HG03571 (cell line): ENCODE results near the gene YIPF6.
"Not testable (repeated sequence)": the region's sequence is repeated elsewhere in the genome, so short reads cannot be mapped to it uniquely, and the experiment has no call there.

Experiments
- ATAC-seq: cut with Tn5 transposase; IDR thresholded peaks from one replicate; pipeline ENCODE4 v1.9.1; 2021; ENCODE audit not compliant: unreplicated experiment

YIPF6 gene

GRCh38 chrX:68503836-68504636 lies 5.2 kb downstream of the YIPF6 start:
- no peak for ATAC-seq

DNA sequence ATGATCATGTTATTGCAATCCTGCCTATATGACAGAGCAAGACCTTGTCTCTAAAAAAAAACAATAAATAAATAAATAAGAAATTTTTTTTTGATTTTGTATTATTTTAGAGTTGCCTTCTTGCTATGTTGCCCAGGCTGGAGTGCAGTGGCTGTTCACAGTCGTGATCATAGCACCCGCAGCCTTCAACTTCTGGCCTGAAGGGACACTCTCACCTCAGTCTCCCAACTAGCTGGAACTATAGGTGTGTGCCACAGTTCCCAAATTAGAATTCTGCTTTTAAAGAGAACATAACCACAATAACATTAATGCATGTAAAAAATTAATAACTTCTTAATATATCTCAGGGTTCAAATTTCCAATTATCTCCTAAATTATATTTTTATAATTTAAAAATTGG lies 7.8 kb downstream of the YIPF6 start:
- ATAC-seq, result no peak

DNA sequence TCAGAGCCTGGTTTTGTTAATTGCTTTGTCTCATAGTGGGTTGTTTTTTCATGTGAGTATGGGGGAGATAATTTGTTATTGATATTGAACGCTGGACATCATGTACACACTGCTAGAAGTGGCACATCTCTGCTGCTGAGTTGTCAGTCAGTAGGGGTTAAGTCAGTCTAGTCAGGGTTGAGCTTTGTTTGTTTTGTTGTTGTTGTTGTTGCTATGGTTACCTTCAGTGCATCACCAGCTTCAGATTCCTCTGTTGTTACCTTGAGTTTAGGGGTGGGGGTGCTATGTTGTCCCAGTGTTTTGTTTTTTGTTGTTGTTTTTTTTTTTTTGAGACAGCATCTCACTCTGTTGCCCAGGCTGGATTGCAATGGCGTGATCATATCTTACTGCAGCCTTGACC lies 9.9 kb downstream of the YIPF6 start:
- ATAC-seq, result no peak

GRCh38 chrX:68511255-68511654 lies 12.4 kb downstream of the YIPF6 start:
- ATAC-seq, result peak; percentile 64

DNA sequence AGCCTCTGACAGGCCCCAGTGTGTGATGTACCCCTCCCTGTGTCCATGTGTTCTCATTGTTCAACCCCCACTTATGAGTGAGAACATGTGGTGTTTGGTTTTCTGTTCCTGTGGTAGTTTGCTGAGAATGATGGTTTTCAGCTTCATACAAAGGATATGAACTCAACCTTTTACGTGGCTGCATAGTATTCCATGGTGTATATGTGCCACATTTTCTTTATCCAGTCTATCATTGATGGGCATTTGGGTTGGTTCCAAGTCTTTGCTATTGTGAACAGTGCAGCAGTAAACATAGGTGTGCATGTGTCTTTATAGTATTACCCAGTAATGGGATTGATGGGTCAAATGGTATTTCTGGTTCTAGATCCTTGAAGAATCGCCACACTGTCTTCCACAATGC lies 25.8 kb downstream of the YIPF6 start:
- not testable (repeated sequence) for ATAC-seq

GRCh38 chrX:68532831-68533533 lies 34.1 kb downstream of the YIPF6 start:
- no peak for ATAC-seq

DNA sequence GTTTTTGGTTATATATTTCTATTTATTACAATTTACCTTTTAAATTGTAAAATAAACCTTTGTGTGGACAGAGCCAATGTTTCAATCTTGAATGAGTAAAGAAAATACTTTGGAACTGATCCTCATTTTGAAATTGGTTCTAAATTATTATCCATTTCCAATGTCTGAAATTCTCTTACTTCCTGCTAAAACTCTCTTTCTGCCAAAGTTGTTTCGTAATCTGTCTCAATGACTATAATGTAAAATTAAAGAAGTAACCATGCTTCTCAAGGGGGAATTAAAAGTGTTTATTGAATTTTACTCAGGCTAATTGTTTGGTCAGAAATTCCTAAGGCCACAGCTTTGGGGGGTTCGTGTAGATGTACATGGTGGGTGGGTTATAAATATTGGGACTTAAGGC lies 34.8 kb downstream of the YIPF6 start:
- no peak for ATAC-seq

GRCh38 chrX:68534691-68535090 lies 35.8 kb downstream of the YIPF6 start:
- no peak for ATAC-seq

- no peak for ATAC-seq
Observed at GRCh38 chrX:68536429-68536828, 37.6 kb downstream of the YIPF6 start.

DNA sequence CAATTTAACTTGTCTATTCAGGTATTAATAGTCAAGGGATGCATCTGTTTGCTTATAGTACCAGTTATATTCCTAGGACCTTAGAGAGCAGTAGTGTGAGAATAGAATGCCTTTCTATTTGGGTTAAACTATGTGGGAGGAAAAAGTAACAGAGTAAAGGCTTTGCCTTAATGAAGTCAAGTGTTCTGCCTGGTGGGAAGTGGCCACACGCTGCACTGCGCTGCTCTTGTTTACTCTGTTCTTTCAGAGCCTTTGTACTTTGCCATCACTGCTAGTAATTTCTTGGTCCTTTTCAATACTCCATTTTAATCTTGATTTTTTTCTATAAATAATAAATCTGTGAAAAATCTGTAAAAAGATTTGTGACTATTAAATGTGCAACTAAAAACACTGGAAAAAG lies 38.0 kb downstream of the YIPF6 start:
- no peak for ATAC-seq

- no peak for ATAC-seq
Observed at GRCh38 chrX:68550193-68550592, 51.3 kb downstream of the YIPF6 start.

GRCh38 chrX:68556036-68556435 lies 57.2 kb downstream of the YIPF6 start:
- no peak for ATAC-seq

DNA sequence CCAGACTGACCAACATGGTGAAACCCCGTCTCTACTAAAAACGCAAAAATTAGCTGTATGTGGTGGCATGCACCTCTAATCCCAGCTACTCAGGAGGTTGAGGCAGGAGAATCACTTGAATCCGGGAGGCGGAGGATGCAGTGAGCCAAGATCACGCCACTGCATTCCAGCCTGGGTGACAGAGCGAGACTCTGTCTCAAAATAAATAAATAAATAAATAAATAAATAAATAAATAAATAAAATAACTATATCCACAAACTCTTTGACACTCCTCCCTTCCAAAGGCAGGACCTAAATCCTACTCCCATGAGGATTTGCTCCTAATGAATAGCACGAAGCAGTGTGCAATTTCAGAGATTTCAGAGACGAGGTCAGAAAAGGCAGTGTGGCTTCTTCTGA lies 58.3 kb downstream of the YIPF6 start:
- ATAC-seq, result not testable (repeated sequence)

DNA sequence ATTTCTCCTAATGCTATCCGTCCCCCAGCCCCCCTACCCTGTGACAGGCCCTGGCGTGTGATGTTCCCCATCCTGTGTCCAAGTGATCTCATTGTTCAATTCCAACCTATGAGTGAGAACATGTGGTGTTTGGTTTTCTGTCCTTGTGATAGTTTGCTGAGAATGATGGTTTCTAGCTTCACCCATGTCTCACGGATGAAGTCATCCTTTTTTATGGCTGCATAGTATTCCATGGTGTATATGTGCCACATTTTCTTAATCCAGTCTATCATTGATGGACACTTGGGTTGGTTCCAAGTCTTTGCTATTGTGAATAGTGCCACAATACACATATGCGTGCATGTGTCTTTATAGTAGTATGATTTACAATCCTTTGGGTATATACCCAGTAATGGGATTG lies 61.1 kb downstream of the YIPF6 start:
- not testable (repeated sequence) for ATAC-seq

DNA sequence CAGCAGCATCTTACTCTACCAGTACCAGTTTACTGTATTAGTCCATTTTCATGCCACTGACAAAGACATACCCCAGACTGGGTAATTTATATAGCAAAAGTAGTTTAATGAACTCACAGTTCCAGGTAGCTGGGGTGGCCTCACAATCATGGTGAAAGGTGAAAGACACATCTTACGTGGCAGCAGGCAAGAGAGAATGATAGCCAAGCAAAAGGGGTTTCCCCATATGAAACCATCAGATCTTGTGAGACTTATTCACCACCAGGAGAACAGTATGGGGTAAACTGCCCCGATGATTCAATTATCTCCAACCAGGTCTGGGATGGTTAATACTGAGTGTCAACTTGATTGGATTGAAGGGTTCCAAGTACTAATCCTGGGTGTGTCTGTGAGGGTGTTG lies 69.3 kb downstream of the YIPF6 start:
- ATAC-seq, result no peak

GRCh38 chrX:68570598-68570997 lies 71.7 kb downstream of the YIPF6 start:
- ATAC-seq, result no peak

DNA sequence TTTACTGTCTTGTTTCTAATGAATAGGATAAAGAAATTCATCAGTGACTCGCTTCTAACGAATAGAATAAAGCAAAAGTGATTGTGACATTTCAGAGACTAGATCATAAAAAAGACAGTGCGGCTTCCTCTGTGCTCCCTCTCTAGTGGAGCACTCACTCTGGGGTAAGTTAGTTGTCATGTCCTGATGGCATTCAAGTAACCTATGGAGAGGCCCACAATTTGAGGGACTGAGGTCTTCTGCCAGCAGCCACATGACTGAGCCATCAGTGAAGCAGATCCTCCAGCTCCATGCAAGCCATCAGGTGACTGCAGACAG lies 72.4 kb downstream of the YIPF6 start:
- no peak for ATAC-seq

DNA sequence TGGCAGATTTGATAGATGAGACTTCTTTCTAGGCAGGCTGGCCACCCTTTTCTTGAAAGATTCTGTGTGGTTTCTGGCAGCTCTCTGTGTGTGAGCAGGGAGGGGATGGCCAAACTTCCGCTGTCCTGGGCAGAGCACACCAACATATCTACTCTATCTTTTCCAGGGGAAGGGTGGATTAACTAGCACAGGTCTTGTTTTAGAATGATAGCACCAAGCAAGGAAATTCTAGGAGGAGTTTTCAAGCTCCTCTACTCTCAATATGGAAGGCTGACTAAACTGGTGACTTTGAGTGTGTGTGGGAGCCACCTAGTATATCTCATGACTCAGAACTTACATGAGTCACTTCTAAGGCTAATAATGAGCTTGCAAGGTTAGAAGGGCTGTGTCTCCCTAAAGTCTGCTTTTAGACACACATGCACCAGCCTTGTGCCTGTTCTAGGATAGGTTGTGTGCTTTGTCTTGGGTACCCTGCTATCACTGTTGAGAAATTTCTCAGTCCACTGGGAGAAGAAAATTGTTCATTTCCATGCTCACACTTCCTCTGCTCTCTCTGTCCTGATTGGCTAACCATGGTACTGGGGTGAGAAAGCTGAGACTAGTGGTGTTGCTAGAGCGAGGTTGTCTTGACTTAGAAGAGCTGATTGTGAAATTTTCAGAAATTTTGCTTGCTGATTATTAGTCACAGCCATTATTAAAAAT lies 72.9 kb downstream of the YIPF6 start:
- ATAC-seq, result peak; percentile 89

DNA sequence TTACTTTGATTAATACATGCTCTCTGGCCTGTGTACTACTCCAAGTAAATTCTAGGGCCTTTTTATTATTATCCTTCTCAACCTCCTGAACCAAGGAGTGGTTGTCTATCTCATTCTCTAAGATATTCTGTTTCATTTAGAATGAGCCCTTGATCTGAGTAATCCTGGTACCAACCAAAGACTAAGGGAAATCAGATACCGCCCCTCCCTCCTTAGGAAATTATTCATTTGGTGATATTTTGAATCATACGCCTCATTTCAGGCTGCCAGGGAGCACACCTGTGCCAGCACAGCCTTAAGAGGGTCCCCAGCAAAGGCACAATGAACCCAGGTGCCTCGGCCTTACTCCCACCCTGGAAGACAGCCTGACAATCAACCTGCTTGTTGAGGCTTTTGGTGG lies 75.4 kb downstream of the YIPF6 start:
- ATAC-seq, result no peak

DNA sequence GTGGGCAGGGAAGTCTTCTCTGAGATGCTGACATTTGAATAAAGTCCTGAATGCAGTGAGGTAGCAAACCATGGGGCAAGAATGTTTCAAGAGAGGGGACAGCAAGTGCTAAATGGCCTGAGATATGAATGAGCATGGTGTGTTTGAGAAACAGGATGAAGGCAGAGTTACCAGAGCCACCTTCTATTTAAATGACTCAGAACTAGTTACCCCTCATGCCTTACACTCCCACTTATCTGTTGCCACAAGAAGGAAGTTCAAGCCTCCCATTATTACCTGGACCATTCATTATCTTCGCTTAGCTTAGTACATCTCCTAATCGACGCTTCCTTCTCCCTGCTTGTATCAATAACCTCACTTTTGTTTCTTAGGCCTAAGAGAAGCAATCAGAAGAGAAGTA lies 81.0 kb downstream of the YIPF6 start:
- ATAC-seq, result no peak

- ATAC-seq, result no peak
Observed at GRCh38 chrX:68584221-68584620, 85.4 kb downstream of the YIPF6 start.
